Activated CD8-positive, alpha-beta T cell treated with anti-CD3 and anti-CD28 coated beads for 36 hours (primary cell): Measurements from ENCODE around the gene STAT5A. TPM values are rescaled to one million over a fixed set of nuclear protein-coding genes. Genes with fewer than 3 reads are reported as not detected.
"Not testable (repeated sequence)": the region's sequence is repeated elsewhere in the genome, so short reads cannot be mapped to it uniquely, and the experiment has no call there.

Experiments used
- ATAC-seq: fragments of 200-7000 bp; cut with Tn5 transposase; one replicate; pipeline ENCODE4 v1.10.0; 2021; ENCODE audit warnings: mild to moderate bottlenecking, moderate library complexity
- CTCF ChIA-PET: fragments of 350-600 bp; sonication (Branson Sonifier 250); formaldehyde crosslinking; loops from one replicate; lab custom pipeline; 2021; ENCODE audit warnings: antibody characterized with exemption; lab: Charles Lee
- POLR2A ChIA-PET: fragments of 350-600 bp; sonication (Branson Sonifier 250); formaldehyde crosslinking; loops from one replicate; lab custom pipeline; 2021; ENCODE audit warnings: antibody characterized with exemption; lab: Charles Lee
- DNase-seq: peaks from one replicate; pipeline ENCODE4 v3.0.0-alpha.2; 2020
- H3K27ac Mint-ChIP-seq: one replicate; pipeline ENCODE4 v1.8.0; 2021; ENCODE audit warnings: mild to moderate bottlenecking, mixed read lengths
- H3K27me3 Mint-ChIP-seq: one replicate; pipeline ENCODE4 v1.8.0; 2021; ENCODE audit warnings: mixed read lengths
- H3K36me3 Mint-ChIP-seq: one replicate; pipeline ENCODE4 v1.8.0; 2021; ENCODE audit warnings: low read depth, mixed read lengths
- H3K4me1 Mint-ChIP-seq: one replicate; pipeline ENCODE4 v1.8.0; 2021; ENCODE audit warnings: low read depth, mixed read lengths
- H3K4me3 Mint-ChIP-seq: one replicate; pipeline ENCODE4 v1.8.0; 2021; ENCODE audit warnings: mild to moderate bottlenecking, moderate library complexity, mixed read lengths
- H3K9me3 Mint-ChIP-seq: one replicate; pipeline ENCODE4 v1.8.0; 2021; ENCODE audit warnings: mixed read lengths
- CTCF ChIP-seq: fragments of 200-600 bp; IDR thresholded peaks from one replicate; pipeline ENCODE4 v1.8.0; 2022; ENCODE audit warnings: antibody characterized with exemption, mild to moderate bottlenecking
- intact Hi-C: fragments of 100-400 bp; cut with micrococcal nuclease; formaldehyde crosslinking; loops from one replicate; pipeline ENCODE4 v1.10.0; 2022
- total RNA-seq, 2 experiments: library from RNA; stranded (reverse); gene quantifications; one replicate each; pipeline ENCODE4 v1.2.3, GENCODE V29; 2021

Gene STAT5A
- total RNA-seq, 2 experiments from 2014 or later = 163 to 190 TPM

- Mint-ChIP-seq H3K36me3 (peaks cover 62% of the 10 kb centered on the region), H3K9me3 (no peaks in the 10 kb centered on the region), H3K4me1 (peaks cover 29% of the 10 kb centered on the region), H3K27me3 (no peaks in the 10 kb centered on the region), H3K27ac (no peak overlapping the region), H3K4me3 (no peak overlapping the region)
- DNase-seq = no peak
- POLR2A ChIA-PET = interaction anchor here (1.0 to 10.6 kb wide), 5 partner anchors 8 to 90 kb away, joined by 3 to 136 read pairs (median 3); no protein-coding TSS in a partner anchor
- no peak for ATAC-seq
- CTCF ChIA-PET = interaction anchor here (0.6 to 2.0 kb wide), 4 partner anchors 13 to 107 kb away, joined by 3 to 6 read pairs (median 5); no protein-coding TSS in a partner anchor
- TF ChIP-seq CTCF = no peak
- intact Hi-C loops = no loop called here
Measured at GRCh38 chr17:42296012-42296411, 7.7 kb downstream of the STAT5A start.

DNA sequence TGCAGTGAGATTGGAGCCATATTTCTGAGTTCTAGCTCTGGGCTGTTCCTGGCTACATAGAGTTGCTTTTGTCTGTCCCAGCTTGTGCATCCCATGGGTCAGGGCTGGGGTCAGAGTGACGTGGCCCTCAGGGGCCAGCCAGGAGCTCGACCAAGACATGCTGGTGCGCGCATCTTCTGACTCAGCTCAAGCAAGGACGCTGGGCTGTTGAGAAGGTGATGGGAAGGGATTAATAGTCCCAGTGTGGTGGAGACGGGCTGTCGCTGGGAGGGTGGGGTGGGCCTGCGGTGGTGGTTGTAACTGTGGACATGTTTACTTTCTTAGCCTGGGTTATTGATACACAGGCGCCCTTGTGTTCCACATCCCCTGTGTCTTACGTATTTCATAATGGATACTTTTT, 9.5 kb downstream of the STAT5A start:
- H3K27ac Mint-ChIP-seq, H3K4me3 Mint-ChIP-seq, ATAC-seq, intact Hi-C loops, DNase-seq, H3K9me3 Mint-ChIP-seq, H3K27me3 Mint-ChIP-seq: not testable (repeated sequence)
- ChIA-PET POLR2A (interaction anchor here (1.6 kb wide), 1 partner anchor 8 kb away, joined by 5 read pairs; no protein-coding TSS in a partner anchor), CTCF (interaction anchor here (1.0 kb wide), 1 partner anchor 75 kb away, joined by 4 read pairs; no protein-coding TSS in a partner anchor)
- Mint-ChIP-seq H3K36me3 (peaks cover 62% of the 10 kb centered on the region), H3K4me1 (peaks cover 30% of the 10 kb centered on the region)

- intact Hi-C loops, H3K27me3 Mint-ChIP-seq, CTCF ChIA-PET, DNase-seq, H3K4me3 Mint-ChIP-seq, ATAC-seq, H3K9me3 Mint-ChIP-seq, H3K27ac Mint-ChIP-seq: not testable (repeated sequence)
- Mint-ChIP-seq H3K36me3 (peaks cover 66% of the 10 kb centered on the region), H3K4me1 (peaks cover 24% of the 10 kb centered on the region)
- POLR2A ChIA-PET = interaction anchor here (1.6 to 5.5 kb wide), 2 partner anchors 10 to 14 kb away, joined by 5 to 52 read pairs; no protein-coding TSS in a partner anchor
Measured at GRCh38 chr17:42299361-42299760, 11.1 kb downstream of the STAT5A start.

DNA sequence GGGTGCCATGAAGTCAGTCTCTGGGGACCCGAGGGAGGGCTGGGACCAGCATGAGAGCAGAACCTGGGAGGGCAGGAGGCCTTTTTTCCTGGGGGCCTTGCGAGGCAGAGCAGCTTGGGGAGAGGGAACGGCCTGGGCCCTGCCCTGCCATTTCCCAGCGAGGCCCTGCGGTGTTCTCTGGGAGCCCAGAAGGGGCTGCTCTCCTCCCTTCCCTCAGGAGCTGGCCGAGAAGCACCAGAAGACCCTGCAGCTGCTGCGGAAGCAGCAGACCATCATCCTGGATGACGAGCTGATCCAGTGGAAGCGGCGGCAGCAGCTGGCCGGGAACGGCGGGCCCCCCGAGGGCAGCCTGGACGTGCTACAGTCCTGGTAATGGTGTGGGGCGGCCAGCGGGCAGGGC, 11.6 kb downstream of the STAT5A start:
- DNase-seq, H3K4me3 Mint-ChIP-seq, H3K27me3 Mint-ChIP-seq, ATAC-seq, intact Hi-C loops, H3K27ac Mint-ChIP-seq, H3K9me3 Mint-ChIP-seq, CTCF ChIA-PET: not testable (repeated sequence)
- H3K4me1 Mint-ChIP-seq = peaks cover 27% of the 10 kb centered on the region
- H3K36me3 Mint-ChIP-seq = peaks cover 66% of the 10 kb centered on the region
- POLR2A ChIA-PET = interaction anchor here (5.5 kb wide), 1 partner anchor 13 kb away, joined by 52 read pairs; no protein-coding TSS in a partner anchor

DNA sequence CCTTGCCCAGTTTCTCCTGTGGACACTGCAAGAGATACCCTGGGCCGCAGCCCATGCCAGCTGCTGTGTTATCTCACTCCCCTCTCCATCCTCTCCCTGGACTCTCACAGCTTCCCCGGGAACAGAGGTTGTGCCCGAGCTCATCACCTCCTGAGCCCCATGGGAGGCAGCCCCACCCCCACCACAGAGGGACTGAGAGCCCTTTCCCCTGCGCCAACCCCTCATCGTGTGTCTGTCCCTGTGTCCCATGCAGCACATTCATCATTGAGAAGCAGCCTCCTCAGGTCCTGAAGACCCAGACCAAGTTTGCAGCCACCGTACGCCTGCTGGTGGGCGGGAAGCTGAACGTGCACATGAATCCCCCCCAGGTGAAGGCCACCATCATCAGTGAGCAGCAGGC, 12.7 kb downstream of the STAT5A start:
- Mint-ChIP-seq H3K4me1 (peaks cover 22% of the 10 kb centered on the region), H3K9me3 (no peaks in the 10 kb centered on the region), H3K36me3 (peaks cover 61% of the 10 kb centered on the region), H3K27ac (no peak overlapping the region), H3K27me3 (no peaks in the 10 kb centered on the region), H3K4me3 (no peak overlapping the region)
- ATAC-seq (no peak), DNase-seq (no peak)
- no peak for TF ChIP-seq CTCF
- intact Hi-C loops = no loop called here
- ChIA-PET CTCF (interaction anchor here (0.8 to 2.0 kb wide), 4 partner anchors 10 to 105 kb away, joined by 3 to 7 read pairs (median 4); no protein-coding TSS in a partner anchor), POLR2A (interaction anchor here (0.7 to 5.5 kb wide), 3 partner anchors 12 to 16 kb away, joined by 3 to 52 read pairs (median 6); partner anchors contain the start of gene STAT5A)

DNA sequence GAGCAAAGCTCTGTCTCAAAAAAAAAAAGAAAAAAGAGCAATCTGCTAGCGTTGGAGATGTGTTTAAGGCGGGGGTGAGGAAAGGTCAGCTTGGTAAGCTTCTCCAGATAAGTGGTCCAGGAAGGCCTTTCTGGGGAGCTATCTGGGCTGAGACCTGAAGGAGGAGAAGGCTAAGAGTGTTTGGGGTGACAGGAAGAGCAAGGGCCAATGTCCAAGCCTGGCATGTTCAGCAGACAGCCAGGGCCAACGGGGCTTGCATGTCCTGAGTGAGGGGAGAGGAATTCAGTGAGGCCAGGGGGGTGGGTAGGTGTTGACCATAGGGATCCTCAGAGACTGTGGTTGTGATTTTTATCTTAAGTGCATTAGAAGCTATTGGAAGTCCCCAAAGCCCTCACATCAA, 15.4 kb downstream of the STAT5A start:
- H3K27ac Mint-ChIP-seq = peak overlapping the region; percentile 0
- peaks cover 70% of the 10 kb centered on the region for H3K36me3 Mint-ChIP-seq
- no peaks in the 10 kb centered on the region for H3K9me3 Mint-ChIP-seq
- ATAC-seq (no peak), DNase-seq (no peak)
- peaks cover 33% of the 10 kb centered on the region for H3K4me1 Mint-ChIP-seq
- POLR2A ChIA-PET = interaction anchor here (0.7 to 5.5 kb wide), 6 partner anchors 9 to 169 kb away, joined by 3 to 52 read pairs (median 4); no protein-coding TSS in a partner anchor
- CTCF ChIA-PET = interaction anchor here (0.6 to 2.7 kb wide), 4 partner anchors 8 to 223 kb away, joined by 3 to 8 read pairs (median 4); no protein-coding TSS in a partner anchor
- no peaks in the 10 kb centered on the region for H3K27me3 Mint-ChIP-seq
- intact Hi-C loops = no loop called here
- no peak overlapping the region for H3K4me3 Mint-ChIP-seq
- no peak for TF ChIP-seq CTCF
